ENCODE measurements around the gene PGLYRP4. TPM values are rescaled to one million over a fixed set of nuclear protein-coding genes. Genes with fewer than 3 reads are reported as not detected.

The PGLYRP4 gene
- total RNA-seq, 2 experiments from 2014 or later = not detected

DNA sequence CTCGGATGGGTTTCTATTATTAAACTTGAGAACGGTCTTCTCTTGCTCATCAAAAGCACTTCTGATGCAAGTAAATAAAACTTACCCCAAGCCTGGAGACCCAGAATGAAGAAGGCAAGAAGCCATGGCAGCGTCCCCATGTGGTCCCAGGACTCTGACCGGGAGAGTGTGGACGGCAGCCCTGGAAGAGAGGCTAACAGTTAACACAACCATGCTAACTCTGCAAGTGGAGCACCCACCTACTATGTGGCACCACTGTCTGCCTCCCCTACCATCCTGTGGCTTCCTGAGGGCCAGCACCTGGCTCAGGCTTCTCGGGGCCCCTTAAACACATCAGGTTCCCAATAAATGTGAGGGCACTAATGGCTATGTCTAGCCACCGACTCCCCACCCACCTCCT, 38.1 kb downstream of the PGLYRP4 start:
- DNase-seq (ENCODE audit: low spot score) = no peak
- Histone ChIP-seq H2AFZ (ENCODE audit: low read length) (no peak overlapping the region), H3K4me3 (ENCODE audit: low read depth, low read length, poor library complexity, severe bottlenecking) (no peak overlapping the region), H3K4me2 (ENCODE audit: low read length) (no peak overlapping the region), H4K20me1 (ENCODE audit: insufficient read depth, low read length) (no peaks in the 10 kb centered on the region), H3K9me2 (ENCODE audit: insufficient read depth, low read length) (no peaks in the 10 kb centered on the region), H3K9me3 (ENCODE audit: low read length) (no peaks in the 10 kb centered on the region), H3K79me2 (ENCODE audit: insufficient read depth, low read depth, low read length) (no peaks in the 10 kb centered on the region), H3K36me3 (ENCODE audit: insufficient read depth, low read length) (no peaks in the 10 kb centered on the region), H3K27ac (ENCODE audit: low read depth, low read length, poor library complexity, severe bottlenecking) (no peak overlapping the region), H3K4me1 (ENCODE audit: insufficient read depth, low read length, poor library complexity, severe bottlenecking) (no peaks in the 10 kb centered on the region)
- BruUV-seq (replicated peaks) = no TSS peak
- ChIA-PET CTCF (ENCODE audit: unreplicated experiment) (no interaction called here), POLR2A (no interaction called here)
- TF ChIP-seq CTCF (conservative IDR thresholded peaks at IDR 0.05; ENCODE audit: low read length) (no peak), EZH2phosphoT487 (IDR thresholded peaks at IDR 0.05; ENCODE audit: borderline replicate concordance, low read depth, low read length) (no peak)
- intact Hi-C loops (cut with micrococcal nuclease; ENCODE audit: unreplicated experiment) = no loop called here

DNA sequence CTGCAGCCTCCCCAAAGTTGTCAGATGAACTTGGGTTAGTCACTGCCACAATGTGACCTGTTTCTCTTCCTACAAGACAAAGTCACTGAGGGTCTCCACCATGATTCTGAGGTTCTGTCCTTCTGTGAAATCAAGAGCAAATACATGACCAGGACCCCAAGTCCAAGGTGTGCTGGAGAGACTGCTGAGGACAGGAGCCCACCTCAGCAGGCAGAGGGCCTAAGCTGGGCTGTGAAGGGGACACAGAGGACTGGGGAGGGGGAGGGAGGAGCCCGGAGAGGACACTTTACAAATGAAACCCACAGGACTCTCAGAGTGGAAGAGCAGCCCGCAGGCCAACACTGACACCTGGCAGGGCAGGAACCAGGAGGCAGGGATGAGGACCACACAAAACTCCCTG, 39.2 kb downstream of the PGLYRP4 start:
- Histone ChIP-seq H4K20me1 (ENCODE audit: insufficient read depth, low read length) (no peaks in the 10 kb centered on the region), H3K79me2 (ENCODE audit: insufficient read depth, low read depth, low read length) (no peaks in the 10 kb centered on the region), H3K9me2 (ENCODE audit: insufficient read depth, low read length) (no peaks in the 10 kb centered on the region), H2AFZ (ENCODE audit: low read length) (no peak overlapping the region), H3K9me3 (ENCODE audit: low read length) (no peaks in the 10 kb centered on the region), H3K27ac (ENCODE audit: low read depth, low read length, poor library complexity, severe bottlenecking) (no peak overlapping the region), H3K4me1 (ENCODE audit: insufficient read depth, low read length, poor library complexity, severe bottlenecking) (no peaks in the 10 kb centered on the region), H3K4me3 (ENCODE audit: low read depth, low read length, poor library complexity, severe bottlenecking) (no peak overlapping the region), H3K4me2 (ENCODE audit: low read length) (no peak overlapping the region), H3K36me3 (ENCODE audit: insufficient read depth, low read length) (no peaks in the 10 kb centered on the region)
- CTCF ChIA-PET (ENCODE audit: unreplicated experiment) = no interaction called here
- POLR2A ChIA-PET = no interaction called here
- intact Hi-C loops (cut with micrococcal nuclease; ENCODE audit: unreplicated experiment) = no loop called here
- no TSS peak for BruUV-seq (replicated peaks)
- no peak for DNase-seq (ENCODE audit: low spot score)
- TF ChIP-seq EZH2phosphoT487 (IDR thresholded peaks at IDR 0.05; ENCODE audit: borderline replicate concordance, low read depth, low read length) (no peak), CTCF (conservative IDR thresholded peaks at IDR 0.05; ENCODE audit: low read length) (no peak)

DNA sequence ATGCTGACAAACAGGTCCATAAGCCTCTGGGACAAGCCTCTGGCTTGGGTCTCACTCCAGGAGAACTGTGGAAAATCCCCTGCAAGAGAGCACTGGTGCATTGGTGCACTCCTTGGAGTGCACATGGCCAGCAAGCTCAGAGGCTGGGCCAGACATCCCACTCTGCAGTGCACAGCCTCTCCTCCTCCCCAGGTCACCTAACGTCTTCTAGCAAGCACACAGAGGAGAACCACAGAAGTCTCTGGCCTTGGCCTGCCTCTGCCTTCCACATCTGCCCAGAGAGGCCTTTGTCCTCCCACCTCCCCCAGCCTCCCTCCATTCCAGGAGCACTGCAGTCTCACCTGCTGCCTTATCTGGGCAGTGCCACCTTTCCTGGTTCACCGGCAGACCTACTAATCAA, 40.1 kb downstream of the PGLYRP4 start:
- H3K4me3 ChIP-seq (ENCODE audit: low read depth, low read length, poor library complexity, severe bottlenecking) = no peak overlapping the region
- intact Hi-C loops (cut with micrococcal nuclease; ENCODE audit: unreplicated experiment) = no loop called here
- H3K4me2 ChIP-seq (ENCODE audit: low read length) = no peak overlapping the region
- TF ChIP-seq EZH2phosphoT487 (IDR thresholded peaks at IDR 0.05; ENCODE audit: borderline replicate concordance, low read depth, low read length) = no peak
- no peak for TF ChIP-seq CTCF (conservative IDR thresholded peaks at IDR 0.05; ENCODE audit: low read length)
- H3K27ac ChIP-seq (ENCODE audit: low read depth, low read length, poor library complexity, severe bottlenecking) = no peak overlapping the region
- BruUV-seq (replicated peaks) = no TSS peak
- no peaks in the 10 kb centered on the region for H3K4me1 ChIP-seq (ENCODE audit: insufficient read depth, low read length, poor library complexity, severe bottlenecking)
- no peak overlapping the region for H2AFZ ChIP-seq (ENCODE audit: low read length)
- CTCF ChIA-PET (ENCODE audit: unreplicated experiment) = no interaction called here
- H3K36me3 ChIP-seq (ENCODE audit: insufficient read depth, low read length) = no peaks in the 10 kb centered on the region
- no peaks in the 10 kb centered on the region for H3K79me2 ChIP-seq (ENCODE audit: insufficient read depth, low read depth, low read length)
- H3K9me3 ChIP-seq (ENCODE audit: low read length) = no peaks in the 10 kb centered on the region
- POLR2A ChIA-PET = no interaction called here
- no peaks in the 10 kb centered on the region for H3K9me2 ChIP-seq (ENCODE audit: insufficient read depth, low read length)
- no peaks in the 10 kb centered on the region for H4K20me1 ChIP-seq (ENCODE audit: insufficient read depth, low read length)
- DNase-seq (ENCODE audit: low spot score) = no peak
